Fibroblast of the aortic adventitia (primary cell): ENCODE measurements around the gene ARMCX4. TPM values are rescaled to one million over a fixed set of nuclear protein-coding genes. Genes with fewer than 3 reads are reported as not detected.
"Not testable (repeated sequence)": the region's sequence is repeated elsewhere in the genome, so short reads cannot be mapped to it uniquely, and the experiment has no call there.

Experiments used
- DNase-seq: peaks from one replicate; pipeline ENCODE4 v3.0.0-alpha.2; 2010; ENCODE audit warnings: low read depth
- H3K4me3 ChIP-seq: 2 replicates; pipeline ENCODE4 v1.5.1; 2011; ENCODE audit warnings: low read depth, mild to moderate bottlenecking, control low read depth, low read length, moderate library complexity
- CTCF ChIP-seq: IDR thresholded peaks from 2 replicates; pipeline ENCODE4 v1.5.1; 2011; ENCODE audit warnings: mild to moderate bottlenecking, low read length, control low read depth, inconsistent platforms; ENCODE audit not compliant: insufficient read depth
- total RNA-seq: library from RNA; depleted of rRNA; stranded (reverse); fragments of >200 nt; gene quantifications from 2 replicates; pipeline ENCODE4 v1.2.3, GENCODE V29; 2012; ENCODE audit warnings: low replicate concordance

The ARMCX4 gene
- total RNA-seq, 1 donor = 4.0 TPM

GRCh38 chrX:101493225-101493624 lies 8.0 kb downstream of the ARMCX4 start:
- no peak overlapping the region for H3K4me3 ChIP-seq
- DNase-seq = no peak
- TF ChIP-seq CTCF = no peak

GRCh38 chrX:101502929-101503328 lies 17.7 kb downstream of the ARMCX4 start:
- not testable (repeated sequence) for DNase-seq, H3K4me3 ChIP-seq

GRCh38 chrX:101507372-101507771 lies 22.1 kb downstream of the ARMCX4 start:
- DNase-seq = no peak
- TF ChIP-seq CTCF = no peak
- no peak overlapping the region for H3K4me3 ChIP-seq

- DNase-seq = no peak
- TF ChIP-seq CTCF = no peak
- no peak overlapping the region for H3K4me3 ChIP-seq
Observed at GRCh38 chrX:101507986-101508385, 22.7 kb downstream of the ARMCX4 start.

GRCh38 chrX:101530944-101531343 lies 45.7 kb downstream of the ARMCX4 start:
- DNase-seq = no peak
- no peak for TF ChIP-seq CTCF
- H3K4me3 ChIP-seq = no peak overlapping the region

Other genes with a start within 250 kb of the ARMCX4 start
- 0.63 and 0.98 TPM in 2 replicates for gene TAF7L, start 194.1 kb upstream of the ARMCX4 start, total RNA-seq
- 3.2 and 8.8 TPM in 2 replicates for gene TIMM8A, start 136.7 kb upstream of the ARMCX4 start, total RNA-seq
- not detected in 2 replicates for gene BTK, start 99.3 kb upstream of the ARMCX4 start, total RNA-seq
- 1,088 and 1,131 TPM in 2 replicates for gene RPL36A, start 94.4 kb upstream of the ARMCX4 start, total RNA-seq
- 18.8 and 19.6 TPM in 2 replicates for gene GLA, start 77.5 kb upstream of the ARMCX4 start, total RNA-seq
- gene HNRNPH2, start 77.2 kb upstream of the ARMCX4 start, total RNA-seq = 66.2 and 161 TPM in 2 replicates
- gene ARMCX1, start 65.1 kb downstream of the ARMCX4 start, total RNA-seq = 52.0 and 104 TPM in 2 replicates
- 19.1 and 45.6 TPM in 2 replicates for gene ARMCX6, start 132.5 kb downstream of the ARMCX4 start, total RNA-seq
- 69.4 and 146 TPM in 2 replicates for gene ARMCX3, start 137.7 kb downstream of the ARMCX4 start, total RNA-seq
- 45.3 and 68.5 TPM in 2 replicates for gene ARMCX2, start 174.4 kb downstream of the ARMCX4 start, total RNA-seq